ENCODE data around the gene TNS2. TPM values are rescaled to one million over a fixed set of nuclear protein-coding genes. Genes with fewer than 3 reads are reported as not detected.

TNS2 gene
- polyA plus RNA-seq, 1 of the 3 experiments (the other 2 are of a cell fraction): 50.0 TPM

DNA sequence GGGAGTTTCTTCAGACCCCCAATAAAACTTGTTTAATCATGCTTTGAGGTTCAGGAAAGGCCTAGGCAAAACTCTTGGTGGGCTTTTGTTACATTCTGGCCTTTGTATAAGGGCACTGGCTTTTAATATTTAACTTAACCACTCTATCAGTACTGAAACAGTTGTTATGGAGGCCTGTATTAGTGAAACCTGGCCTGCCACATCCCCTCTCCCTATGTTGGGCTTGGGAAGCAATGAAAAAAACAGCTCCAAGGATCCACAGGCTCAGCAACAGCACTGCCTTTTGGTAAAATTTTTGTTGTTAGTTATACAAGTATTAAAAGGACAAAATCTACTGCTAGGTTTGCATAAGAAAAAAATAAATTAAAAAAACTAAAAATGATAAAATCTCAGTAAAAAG is 64.1 kb downstream of the TNS2 start:
- no peaks in the 10 kb centered on the region for H3K36me3 ChIP-seq (replicated peaks in 1 of 2; ENCODE audit: control insufficient read depth in 1 of 2, insufficient read depth in 2 of 2, low read length in 1 of 2)
- ChIA-PET POLR2A (no interaction called here), CTCF (interaction anchor here (1.2 kb wide), 2 partner anchors 15 to 100 kb away, joined by 3 read pairs; no protein-coding TSS in a partner anchor)
- no peaks in the 10 kb centered on the region for H3K9me3 ChIP-seq
- no peaks in the 10 kb centered on the region for H3F3A ChIP-seq (replicated peaks; ENCODE audit: insufficient read depth)
- H3K9me2 ChIP-seq: no peaks in the 10 kb centered on the region
- DNase-seq: no peak
- TF ChIP-seq, protein P1, sequence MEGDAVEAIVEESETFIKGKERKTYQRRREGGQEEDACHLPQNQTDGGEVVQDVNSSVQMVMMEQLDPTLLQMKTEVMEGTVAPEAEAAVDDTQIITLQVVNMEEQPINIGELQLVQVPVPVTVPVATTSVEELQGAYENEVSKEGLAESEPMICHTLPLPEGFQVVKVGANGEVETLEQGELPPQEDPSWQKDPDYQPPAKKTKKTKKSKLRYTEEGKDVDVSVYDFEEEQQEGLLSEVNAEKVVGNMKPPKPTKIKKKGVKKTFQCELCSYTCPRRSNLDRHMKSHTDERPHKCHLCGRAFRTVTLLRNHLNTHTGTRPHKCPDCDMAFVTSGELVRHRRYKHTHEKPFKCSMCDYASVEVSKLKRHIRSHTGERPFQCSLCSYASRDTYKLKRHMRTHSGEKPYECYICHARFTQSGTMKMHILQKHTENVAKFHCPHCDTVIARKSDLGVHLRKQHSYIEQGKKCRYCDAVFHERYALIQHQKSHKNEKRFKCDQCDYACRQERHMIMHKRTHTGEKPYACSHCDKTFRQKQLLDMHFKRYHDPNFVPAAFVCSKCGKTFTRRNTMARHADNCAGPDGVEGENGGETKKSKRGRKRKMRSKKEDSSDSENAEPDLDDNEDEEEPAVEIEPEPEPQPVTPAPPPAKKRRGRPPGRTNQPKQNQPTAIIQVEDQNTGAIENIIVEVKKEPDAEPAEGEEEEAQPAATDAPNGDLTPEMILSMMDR (IDR thresholded peaks at IDR 0.05): no peak
- no peak for TF ChIP-seq EZH2phosphoT487 (IDR thresholded peaks at IDR 0.05; ENCODE audit: borderline replicate concordance, low read depth)
- no peak for TF ChIP-seq NRF1 (IDR thresholded peaks at IDR 0.05; ENCODE audit: low read depth, low read length)
- no peak for TF ChIP-seq USF1 (IDR thresholded peaks at IDR 0.05; ENCODE audit: borderline replicate concordance, low read depth)
- TF ChIP-seq, protein P2, sequence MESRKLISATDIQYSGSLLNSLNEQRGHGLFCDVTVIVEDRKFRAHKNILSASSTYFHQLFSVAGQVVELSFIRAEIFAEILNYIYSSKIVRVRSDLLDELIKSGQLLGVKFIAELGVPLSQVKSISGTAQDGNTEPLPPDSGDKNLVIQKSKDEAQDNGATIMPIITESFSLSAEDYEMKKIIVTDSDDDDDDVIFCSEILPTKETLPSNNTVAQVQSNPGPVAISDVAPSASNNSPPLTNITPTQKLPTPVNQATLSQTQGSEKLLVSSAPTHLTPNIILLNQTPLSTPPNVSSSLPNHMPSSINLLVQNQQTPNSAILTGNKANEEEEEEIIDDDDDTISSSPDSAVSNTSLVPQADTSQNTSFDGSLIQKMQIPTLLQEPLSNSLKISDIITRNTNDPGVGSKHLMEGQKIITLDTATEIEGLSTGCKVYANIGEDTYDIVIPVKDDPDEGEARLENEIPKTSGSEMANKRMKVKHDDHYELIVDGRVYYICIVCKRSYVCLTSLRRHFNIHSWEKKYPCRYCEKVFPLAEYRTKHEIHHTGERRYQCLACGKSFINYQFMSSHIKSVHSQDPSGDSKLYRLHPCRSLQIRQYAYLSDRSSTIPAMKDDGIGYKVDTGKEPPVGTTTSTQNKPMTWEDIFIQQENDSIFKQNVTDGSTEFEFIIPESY (IDR thresholded peaks at IDR 0.05; ENCODE audit: borderline replicate concordance, low read depth): no peak
- no peak for TF ChIP-seq FOXJ3 (CRISPR knock-in tag; IDR thresholded peaks at IDR 0.05)
- no peak for TF ChIP-seq POLR2AphosphoS5 (IDR thresholded peaks at IDR 0.05; ENCODE audit: low read depth, low read length)
- no peak for TF ChIP-seq GABPA (IDR thresholded peaks at IDR 0.05; ENCODE audit: low read depth)
- TF ChIP-seq MEF2A (IDR thresholded peaks at IDR 0.05; ENCODE audit: borderline replicate concordance, low read depth): no peak
- TF ChIP-seq FOXM1 (IDR thresholded peaks at IDR 0.05; ENCODE audit: low read depth): no peak
- TF ChIP-seq, protein P3, sequence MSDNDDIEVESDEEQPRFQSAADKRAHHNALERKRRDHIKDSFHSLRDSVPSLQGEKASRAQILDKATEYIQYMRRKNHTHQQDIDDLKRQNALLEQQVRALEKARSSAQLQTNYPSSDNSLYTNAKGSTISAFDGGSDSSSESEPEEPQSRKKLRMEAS (IDR thresholded peaks at IDR 0.05; ENCODE audit: low read depth): no peak
- TF ChIP-seq NFIC (IDR thresholded peaks at IDR 0.05; ENCODE audit: borderline replicate concordance): no peak
- TF ChIP-seq YY1 (IDR thresholded peaks at IDR 0.05; ENCODE audit: low read depth): no peak
- no peak for TF ChIP-seq FOSL2 (IDR thresholded peaks at IDR 0.05; ENCODE audit: borderline replicate concordance, low read depth)
- TF ChIP-seq RCOR1 (IDR thresholded peaks at IDR 0.05; ENCODE audit: low read length): no peak
- no peak for TF ChIP-seq CHD2 (IDR thresholded peaks at IDR 0.05; ENCODE audit: low read length, partially characterized antibody)
- TF ChIP-seq TAF1 (IDR thresholded peaks at IDR 0.05; ENCODE audit: borderline replicate concordance, low read depth, low read length): no peak
- TF ChIP-seq REST (IDR thresholded peaks at IDR 0.05; ENCODE audit: low read depth, low read length): no peak
- no peak for TF ChIP-seq EP300 (IDR thresholded peaks at IDR 0.05; ENCODE audit: borderline replicate concordance in 1 of 2, low read depth in 1 of 2, low read length in 1 of 2)
- H3K4me2 ChIP-seq: no peak overlapping the region
- no peaks in the 10 kb centered on the region for H3K27me3 ChIP-seq (ENCODE audit: insufficient read depth)
- H2AFZ ChIP-seq (ENCODE audit: low read depth): no peak overlapping the region
- H3K9ac ChIP-seq: no peak overlapping the region
- no peaks in the 10 kb centered on the region for H4K20me1 ChIP-seq (ENCODE audit: insufficient read depth)
- no peak overlapping the region for H3K4me3 ChIP-seq (ENCODE audit: low read depth in 2 of 2, low read length in 1 of 2)
- H3K4me1 ChIP-seq (ENCODE audit: control insufficient read depth in 1 of 2, insufficient read depth in 2 of 2, low read depth in 1 of 2, low read length in 1 of 2): peaks cover 0 to 4% of the 10 kb centered on the region in 2 experiments; a peak in 1 of 4 replicates
- no peaks in the 10 kb centered on the region for H3K79me2 ChIP-seq (ENCODE audit: insufficient read depth)
- no peak overlapping the region for H3K27ac ChIP-seq (ENCODE audit: low read depth in 2 of 2, low read length in 1 of 2)

Measured in SK-N-SH (cell line).